Measurements from ENCODE around the gene PCDHGA6. TPM values are rescaled to one million over a fixed set of nuclear protein-coding genes. Genes with fewer than 3 reads are reported as not detected.
"Not testable (repeated sequence)": the region's sequence is repeated elsewhere in the genome, so short reads cannot be mapped to it uniquely, and the experiment has no call there.

Gene PCDHGA6
- total RNA-seq, 1 experiment from 2014 or later = 14.5 TPM

DNA sequence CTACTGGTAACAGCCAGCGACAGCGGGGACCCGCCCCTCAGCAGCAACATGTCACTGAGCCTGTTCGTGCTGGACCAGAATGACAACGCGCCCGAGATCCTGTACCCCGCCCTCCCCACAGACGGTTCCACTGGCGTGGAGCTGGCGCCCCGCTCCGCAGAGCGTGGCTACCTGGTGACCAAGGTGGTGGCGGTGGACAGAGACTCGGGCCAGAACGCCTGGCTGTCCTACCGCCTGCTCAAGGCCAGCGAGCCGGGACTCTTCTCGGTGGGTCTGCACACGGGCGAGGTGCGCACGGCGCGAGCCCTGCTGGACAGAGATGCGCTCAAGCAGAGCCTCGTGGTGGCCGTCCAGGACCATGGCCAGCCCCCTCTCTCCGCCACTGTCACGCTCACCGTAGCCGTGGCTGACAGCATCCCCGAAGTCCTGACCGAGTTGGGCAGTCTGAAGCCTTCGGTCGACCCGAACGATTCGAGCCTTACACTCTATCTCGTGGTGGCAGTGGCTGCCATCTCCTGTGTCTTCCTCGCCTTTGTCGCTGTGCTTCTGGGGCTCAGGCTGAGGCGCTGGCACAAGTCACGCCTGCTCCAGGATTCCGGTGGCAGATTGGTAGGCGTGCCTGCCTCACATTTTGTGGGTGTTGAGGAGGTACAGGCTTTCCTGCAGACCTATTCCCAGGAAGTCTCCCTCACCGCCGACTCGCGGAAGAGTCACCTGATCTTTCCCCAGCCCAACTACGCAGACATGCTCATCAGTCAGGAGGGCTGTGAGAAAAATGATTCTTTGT lies 20.9 kb downstream of the PCDHGA6 start:
- not testable (repeated sequence) for H3K4me1 ChIP-seq (ENCODE audit: low read length); H3K4me2 ChIP-seq (ENCODE audit: low read depth, low read length, poor library complexity, severe bottlenecking); H3K4me3 ChIP-seq (ENCODE audit: low read length); H2AFZ ChIP-seq (ENCODE audit: low read length); H3K27me3 ChIP-seq (ENCODE audit: low read length); H3K9ac ChIP-seq (ENCODE audit: low read length); H3K27ac ChIP-seq (ENCODE audit: low read length); H3K9me2 ChIP-seq (replicated peaks; ENCODE audit: insufficient read depth, low read length); H3K79me2 ChIP-seq (ENCODE audit: low read length); H4K20me1 ChIP-seq (ENCODE audit: insufficient read depth, low read depth, low read length); DNase-seq
- H3K9me3 ChIP-seq (ENCODE audit: low read length) = peaks cover 23% of the 10 kb centered on the region
- peaks cover 37% of the 10 kb centered on the region for H3K36me3 ChIP-seq (ENCODE audit: insufficient read depth, low read length)

DNA sequence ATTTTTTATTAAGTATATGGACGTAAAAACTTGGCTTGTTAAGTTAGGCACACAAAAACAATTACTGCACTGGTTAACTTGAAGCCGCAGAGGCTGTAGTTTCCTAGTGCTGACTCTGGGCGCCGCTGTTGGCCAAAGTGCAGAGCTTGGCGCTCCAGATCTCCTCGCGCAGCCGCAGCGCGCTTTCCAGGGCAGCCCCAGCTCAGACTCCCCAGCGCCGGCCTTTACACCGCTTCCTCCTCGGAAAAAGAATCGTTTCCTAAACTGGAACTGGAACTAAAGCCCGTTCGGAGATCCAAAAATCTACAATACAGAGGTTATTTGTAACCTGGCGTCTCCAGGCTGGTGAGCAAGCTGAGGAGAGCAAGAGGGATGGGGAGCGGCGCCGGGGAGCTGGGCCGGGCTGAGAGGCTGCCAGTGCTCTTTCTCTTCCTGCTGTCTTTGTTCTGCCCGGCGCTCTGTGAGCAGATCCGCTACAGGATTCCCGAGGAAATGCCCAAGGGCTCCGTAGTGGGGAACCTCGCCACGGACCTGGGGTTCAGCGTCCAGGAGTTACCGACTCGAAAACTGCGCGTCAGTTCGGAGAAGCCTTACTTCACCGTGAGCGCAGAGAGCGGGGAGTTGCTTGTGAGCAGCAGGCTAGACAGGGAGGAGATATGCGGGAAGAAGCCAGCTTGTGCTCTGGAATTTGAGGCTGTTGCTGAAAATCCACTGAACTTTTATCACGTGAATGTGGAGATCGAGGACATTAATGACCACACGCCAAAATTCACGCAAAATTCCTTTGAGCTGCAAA lies 24.3 kb downstream of the PCDHGA6 start, which contains the start of gene PCDHGB5:
Gene PCDHGB5, plus strand, starts transcription at position 192 of the 796 bp plus-strand sequence. Its CDS starts 181 bp downstream, at position 373.
- peaks cover 29% of the 10 kb centered on the region for H3K36me3 ChIP-seq (ENCODE audit: insufficient read depth, low read length)
- H3K9me3 ChIP-seq (ENCODE audit: low read length) = peaks cover 21% of the 10 kb centered on the region
- not testable (repeated sequence) for H3K27me3 ChIP-seq (ENCODE audit: low read length); H2AFZ ChIP-seq (ENCODE audit: low read length); H4K20me1 ChIP-seq (ENCODE audit: insufficient read depth, low read depth, low read length); H3K4me1 ChIP-seq (ENCODE audit: low read length); H3K27ac ChIP-seq (ENCODE audit: low read length); H3K9me2 ChIP-seq (replicated peaks; ENCODE audit: insufficient read depth, low read length)
- peaks cover 22% of the 10 kb centered on the region for H3K79me2 ChIP-seq (ENCODE audit: low read length)
- H3K4me2 ChIP-seq (ENCODE audit: low read depth, low read length, poor library complexity, severe bottlenecking) = peak within 1 kb of the TSS; percentile 17
- H3K4me3 ChIP-seq (ENCODE audit: low read length) = peak within 1 kb of the TSS; percentile 51; the same call in 1 of the 2 replicates
- H3K9ac ChIP-seq (ENCODE audit: low read length) = peak within 1 kb of the TSS; percentile 49
- DNase-seq = peak; percentile 78

DNA sequence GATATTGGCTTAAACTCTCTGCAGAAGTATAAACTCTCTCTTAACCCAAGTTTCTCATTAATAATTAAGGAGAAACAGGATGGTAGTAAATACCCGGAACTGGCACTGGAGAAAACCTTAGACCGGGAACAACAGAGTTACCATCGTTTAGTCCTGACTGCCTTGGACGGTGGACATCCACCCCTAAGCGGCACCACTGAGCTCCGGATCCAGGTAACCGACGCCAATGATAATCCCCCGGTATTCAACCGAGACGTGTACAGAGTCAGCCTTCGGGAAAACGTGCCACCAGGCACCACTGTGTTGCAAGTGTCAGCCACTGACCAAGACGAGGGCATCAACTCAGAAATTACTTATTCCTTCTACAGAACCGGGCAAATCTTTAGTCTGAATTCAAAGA lies 24.9 kb downstream of the PCDHGA6 start:
- Histone ChIP-seq H2AFZ (ENCODE audit: low read length) (no peak overlapping the region), H3K4me1 (ENCODE audit: low read length) (no peaks in the 10 kb centered on the region), H3K4me2 (ENCODE audit: low read depth, low read length, poor library complexity, severe bottlenecking) (no peak overlapping the region), H3K9ac (ENCODE audit: low read length) (no peak overlapping the region), H3K79me2 (ENCODE audit: low read length) (peaks cover 22% of the 10 kb centered on the region), H3K9me2 (replicated peaks; ENCODE audit: insufficient read depth, low read length) (no peaks in the 10 kb centered on the region), H3K4me3 (ENCODE audit: low read length) (peak overlapping the region; percentile 15; the same call in 1 of the 2 replicates), H4K20me1 (ENCODE audit: insufficient read depth, low read depth, low read length) (no peaks in the 10 kb centered on the region), H3K9me3 (ENCODE audit: low read length) (peaks cover 17% of the 10 kb centered on the region), H3K27me3 (ENCODE audit: low read length) (no peaks in the 10 kb centered on the region), H3K27ac (ENCODE audit: low read length) (no peak overlapping the region), H3K36me3 (ENCODE audit: insufficient read depth, low read length) (peaks cover 29% of the 10 kb centered on the region)
- no peak for DNase-seq

DNA sequence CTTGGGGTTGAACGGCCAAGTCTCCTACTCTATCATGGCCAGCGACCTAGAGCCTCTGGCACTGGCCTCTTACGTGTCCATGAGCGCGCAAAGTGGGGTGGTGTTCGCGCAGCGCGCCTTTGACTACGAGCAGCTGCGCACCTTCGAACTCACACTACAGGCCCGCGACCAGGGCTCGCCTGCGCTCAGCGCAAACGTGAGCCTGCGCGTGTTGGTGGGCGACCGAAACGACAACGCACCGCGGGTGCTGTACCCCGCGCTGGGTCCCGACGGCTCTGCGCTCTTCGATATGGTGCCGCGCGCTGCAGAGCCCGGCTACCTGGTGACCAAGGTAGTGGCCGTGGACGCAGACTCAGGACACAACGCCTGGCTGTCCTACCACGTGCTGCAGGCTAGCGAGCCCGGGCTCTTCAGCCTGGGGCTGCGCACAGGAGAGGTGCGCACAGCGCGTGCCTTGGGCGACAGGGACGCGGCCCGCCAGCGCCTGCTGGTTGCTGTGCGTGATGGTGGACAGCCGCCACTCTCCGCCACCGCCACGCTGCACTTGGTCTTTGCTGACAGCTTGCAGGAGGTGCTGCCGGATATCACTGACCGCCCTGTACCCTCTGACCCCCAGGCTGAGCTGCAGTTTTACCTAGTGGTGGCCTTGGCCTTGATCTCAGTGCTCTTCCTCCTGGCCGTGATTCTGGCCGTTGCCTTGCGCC lies 26.0 kb downstream of the PCDHGA6 start:
- Histone ChIP-seq H3K27ac (ENCODE audit: low read length) (no peak overlapping the region), H2AFZ (ENCODE audit: low read length) (no peak overlapping the region), H3K9me3 (ENCODE audit: low read length) (peaks cover 16% of the 10 kb centered on the region), H3K36me3 (ENCODE audit: insufficient read depth, low read length) (peaks cover 29% of the 10 kb centered on the region), H3K9ac (ENCODE audit: low read length) (no peak overlapping the region), H3K4me3 (ENCODE audit: low read length) (no peak overlapping the region), H3K4me2 (ENCODE audit: low read depth, low read length, poor library complexity, severe bottlenecking) (no peak overlapping the region), H3K27me3 (ENCODE audit: low read length) (no peaks in the 10 kb centered on the region), H3K79me2 (ENCODE audit: low read length) (peaks cover 29% of the 10 kb centered on the region), H3K4me1 (ENCODE audit: low read length) (no peaks in the 10 kb centered on the region), H4K20me1 (ENCODE audit: insufficient read depth, low read depth, low read length) (no peaks in the 10 kb centered on the region), H3K9me2 (replicated peaks; ENCODE audit: insufficient read depth, low read length) (no peaks in the 10 kb centered on the region)
- DNase-seq = no peak

DNA sequence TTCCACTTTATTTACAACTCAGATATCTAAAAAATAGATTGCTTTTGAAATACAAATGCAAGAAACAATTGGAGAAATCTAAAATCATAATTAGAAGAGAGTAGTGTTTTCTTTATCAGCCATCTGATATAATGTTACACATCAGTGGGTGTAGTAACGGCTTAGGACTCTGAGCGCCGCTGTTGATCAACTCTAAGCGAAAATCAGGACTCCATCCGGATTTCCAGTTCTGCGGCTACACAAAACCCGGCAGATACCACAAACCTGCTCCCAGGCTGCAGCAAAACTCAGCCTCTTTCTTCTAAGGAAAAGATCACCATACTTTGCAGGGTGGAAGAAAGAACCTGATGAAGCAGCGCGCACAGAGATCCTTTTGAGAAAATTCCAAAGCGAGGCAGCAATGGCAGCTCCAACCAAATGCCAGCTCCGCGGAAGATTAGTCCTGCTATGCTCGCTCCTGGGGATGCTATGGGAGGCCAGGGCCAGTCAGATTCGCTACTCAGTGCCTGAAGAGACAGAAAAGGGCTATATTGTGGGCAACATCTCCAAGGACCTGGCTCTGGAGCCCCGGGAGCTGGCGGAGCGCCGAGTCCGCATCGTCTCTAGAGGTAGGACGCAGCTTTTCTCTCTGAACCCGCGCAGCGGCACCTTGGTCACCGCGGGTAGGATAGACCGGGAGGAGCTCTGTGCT lies 29.0 kb downstream of the PCDHGA6 start, which contains the start of gene PCDHGA9:
Gene PCDHGA9, plus strand, starts transcription at position 226 of the 691 bp plus-strand sequence. Its CDS starts 175 bp downstream, at position 401.
- H3K27ac ChIP-seq (ENCODE audit: low read length) = no peak within 1 kb of the TSS
- H3K79me2 ChIP-seq (ENCODE audit: low read length) = peaks cover 54% of the 10 kb centered on the region
- H2AFZ ChIP-seq (ENCODE audit: low read length) = no peak within 1 kb of the TSS
- DNase-seq = no peak
- no peak within 1 kb of the TSS for H3K9ac ChIP-seq (ENCODE audit: low read length)
- H3K9me3 ChIP-seq (ENCODE audit: low read length) = peaks cover 23% of the 10 kb centered on the region
- H3K27me3 ChIP-seq (ENCODE audit: low read length) = no peaks in the 10 kb centered on the region
- H3K4me2 ChIP-seq (ENCODE audit: low read depth, low read length, poor library complexity, severe bottlenecking) = no peak within 1 kb of the TSS
- no peaks in the 10 kb centered on the region for H3K9me2 ChIP-seq (replicated peaks; ENCODE audit: insufficient read depth, low read length)
- H3K36me3 ChIP-seq (ENCODE audit: insufficient read depth, low read length) = peaks cover 29% of the 10 kb centered on the region
- no peaks in the 10 kb centered on the region for H3K4me1 ChIP-seq (ENCODE audit: low read length)
- H4K20me1 ChIP-seq (ENCODE audit: insufficient read depth, low read depth, low read length) = no peaks in the 10 kb centered on the region
- no peak within 1 kb of the TSS for H3K4me3 ChIP-seq (ENCODE audit: low read length)

DNA sequence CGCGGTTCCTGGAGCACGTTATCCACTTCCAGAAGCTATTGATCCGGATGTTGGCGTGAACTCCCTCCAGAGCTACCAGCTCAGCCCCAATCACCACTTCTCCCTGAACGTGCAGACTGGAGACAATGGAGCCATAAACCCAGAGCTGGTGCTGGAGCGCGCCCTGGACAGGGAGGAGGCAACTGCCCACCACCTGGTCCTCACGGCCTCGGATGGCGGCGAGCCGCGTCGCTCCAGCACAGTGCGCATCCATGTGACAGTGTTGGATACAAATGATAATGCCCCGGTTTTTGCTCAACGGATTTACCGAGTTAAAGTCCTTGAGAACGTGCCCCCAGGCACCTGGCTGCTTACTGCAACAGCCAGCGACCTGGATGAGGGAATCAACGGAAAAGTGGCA lies 29.7 kb downstream of the PCDHGA6 start:
- no peak for DNase-seq
- H3K9me3 ChIP-seq (ENCODE audit: low read length) = peaks cover 23% of the 10 kb centered on the region
- no peaks in the 10 kb centered on the region for H3K27me3 ChIP-seq (ENCODE audit: low read length)

DNA sequence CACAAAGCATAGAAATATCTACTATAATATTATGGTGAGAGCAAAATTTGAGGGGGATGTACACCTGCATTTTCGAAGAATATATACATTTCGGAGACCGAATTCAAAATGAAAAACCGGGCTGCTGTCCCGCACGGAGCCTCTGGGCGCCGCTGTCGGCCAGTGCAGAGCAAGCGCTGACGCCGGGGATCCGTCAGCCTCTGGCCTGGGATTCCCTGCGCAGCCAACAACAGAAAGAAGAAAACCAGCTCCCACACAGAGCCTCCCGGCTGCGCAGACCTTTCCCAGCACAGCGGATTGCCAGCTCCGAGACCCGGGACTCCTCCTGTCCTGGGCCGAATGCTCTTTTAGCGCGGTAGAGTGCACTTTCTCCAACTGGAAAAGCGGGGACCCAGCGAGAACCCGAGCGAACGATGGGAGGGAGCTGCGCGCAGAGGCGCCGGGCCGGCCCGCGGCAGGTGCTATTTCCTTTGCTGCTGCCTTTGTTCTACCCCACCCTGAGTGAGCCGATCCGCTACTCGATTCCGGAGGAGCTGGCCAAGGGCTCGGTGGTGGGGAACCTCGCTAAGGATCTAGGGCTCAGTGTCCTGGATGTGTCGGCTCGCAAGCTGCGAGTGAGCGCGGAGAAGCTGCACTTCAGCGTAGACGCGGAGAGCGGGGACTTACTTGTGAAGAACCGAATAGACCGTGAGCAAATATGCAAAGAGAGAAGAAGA lies 34.3 kb downstream of the PCDHGA6 start, which contains the start of gene PCDHGB6:
Gene PCDHGB6, plus strand, starts transcription at position 232 of the 716 bp plus-strand sequence. Its CDS starts 182 bp downstream, at position 414.
- peaks cover 37% of the 10 kb centered on the region for H3K79me2 ChIP-seq (ENCODE audit: low read length)
- H3K36me3 ChIP-seq (ENCODE audit: insufficient read depth, low read length); H3K27ac ChIP-seq (ENCODE audit: low read length); H3K27me3 ChIP-seq (ENCODE audit: low read length); H3K4me1 ChIP-seq (ENCODE audit: low read length); H3K9me2 ChIP-seq (replicated peaks; ENCODE audit: insufficient read depth, low read length); H4K20me1 ChIP-seq (ENCODE audit: insufficient read depth, low read depth, low read length); H3K4me2 ChIP-seq (ENCODE audit: low read depth, low read length, poor library complexity, severe bottlenecking); H3K4me3 ChIP-seq (ENCODE audit: low read length); H2AFZ ChIP-seq (ENCODE audit: low read length); DNase-seq; H3K9me3 ChIP-seq (ENCODE audit: low read length); H3K9ac ChIP-seq (ENCODE audit: low read length): not testable (repeated sequence)

More for the DNA sequence above, 29.7 kb downstream of the PCDHGA6 start:
- Histone ChIP-seq H3K36me3 (ENCODE audit: insufficient read depth, low read length) (peaks cover 29% of the 10 kb centered on the region), H2AFZ (ENCODE audit: low read length) (no peak overlapping the region), H3K27ac (ENCODE audit: low read length) (no peak overlapping the region), H3K4me1 (ENCODE audit: low read length) (no peaks in the 10 kb centered on the region), H3K4me3 (ENCODE audit: low read length) (no peak overlapping the region), H3K79me2 (ENCODE audit: low read length) (peaks cover 55% of the 10 kb centered on the region), H3K9ac (ENCODE audit: low read length) (no peak overlapping the region), H3K9me2 (replicated peaks; ENCODE audit: insufficient read depth, low read length) (no peaks in the 10 kb centered on the region), H4K20me1 (ENCODE audit: insufficient read depth, low read depth, low read length) (no peaks in the 10 kb centered on the region), H3K4me2 (ENCODE audit: low read depth, low read length, poor library complexity, severe bottlenecking) (no peak overlapping the region)

Measured in Karpas-422 (cell line).